Ascending aorta (tissue), 2 donors: ENCODE data around the gene PRSS2. TPM values are rescaled to one million over a fixed set of nuclear protein-coding genes. Genes with fewer than 3 reads are reported as not detected.

Experiments
- DNase-seq, 2 donors: peaks; one replicate each; pipeline ENCODE4 v3.0.0-alpha.2; 2019; ENCODE audit warnings: low spot score in 2 of 2
- H3K27ac ChIP-seq, 2 donors: fragments of 200-600 bp; sonication (generic); one replicate each; pipeline ENCODE4 v1.5.1; 2016 to 2017; ENCODE audit warnings: mild to moderate bottlenecking in 1 of 2
- H3K27me3 ChIP-seq: fragments of 200-600 bp; sonication (generic); one replicate; pipeline ENCODE4 v1.5.1; 2017
- H3K36me3 ChIP-seq, 2 donors: fragments of 200-600 bp; sonication (generic); one replicate each; pipeline ENCODE4 v1.5.1; 2016
- H3K4me1 ChIP-seq, 2 donors: fragments of 200-600 bp; sonication (generic); one replicate each; pipeline ENCODE4 v1.5.1; 2016 to 2017; ENCODE audit warnings: mild to moderate bottlenecking in 1 of 2
- H3K4me3 ChIP-seq, 2 donors: fragments of 200-600 bp; sonication (generic); one replicate each; pipeline ENCODE4 v1.5.1; 2016 to 2017; ENCODE audit warnings: mild to moderate bottlenecking in 1 of 2
- H3K9me3 ChIP-seq, 2 donors: fragments of 200-600 bp; sonication (generic); one replicate each; pipeline ENCODE4 v1.5.1; 2016
- intact Hi-C: fragments of 100-400 bp; cut with DNase I; formaldehyde crosslinking; loops from one replicate; pipeline ENCODE4 v1.15.1; 2023
- total RNA-seq: library from RNA; depleted of rRNA; stranded (reverse); fragments of >200 nt; gene quantifications from one replicate; pipeline ENCODE4 v1.1.0, GENCODE V29; 2016
- TF ChIP-seq, protein P1 (sequence below), 3 experiments: fragments of 200-600 bp in 2 of 3; fragments of 450-650 bp in 1 of 3; sonication (generic) in 2 of 3; IDR thresholded peaks; one replicate each; pipeline ENCODE4 v1.5.1; 2016 to 2019; ENCODE audit warnings: antibody characterized with exemption in 3 of 3, mild to moderate bottlenecking in 1 of 3, moderate library complexity in 1 of 3

The PRSS2 gene
- total RNA-seq, 1 donor from 2014 or later, result not detected

DNA sequence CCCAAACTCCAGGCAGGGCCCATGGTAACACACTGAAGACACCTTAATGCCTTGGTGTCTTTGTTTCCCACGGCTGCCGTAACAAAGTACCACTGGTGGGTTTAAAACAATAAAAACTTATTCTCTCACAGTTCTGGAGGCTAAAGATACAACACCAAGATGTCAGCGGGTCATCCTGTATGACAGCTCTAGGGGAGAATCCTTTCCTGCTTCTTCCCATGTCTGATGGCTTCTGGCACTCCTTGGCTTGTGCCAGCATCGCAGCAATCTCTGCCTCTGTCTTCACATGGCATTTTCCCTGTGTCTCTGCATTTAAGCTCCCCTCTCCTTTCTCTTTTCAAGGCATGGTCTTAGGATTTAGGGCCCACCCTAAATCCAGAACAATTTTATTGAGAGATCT lies 33.1 kb downstream of the PRSS2 start:
- no peak for DNase-seq
- TF ChIP-seq, protein P1, sequence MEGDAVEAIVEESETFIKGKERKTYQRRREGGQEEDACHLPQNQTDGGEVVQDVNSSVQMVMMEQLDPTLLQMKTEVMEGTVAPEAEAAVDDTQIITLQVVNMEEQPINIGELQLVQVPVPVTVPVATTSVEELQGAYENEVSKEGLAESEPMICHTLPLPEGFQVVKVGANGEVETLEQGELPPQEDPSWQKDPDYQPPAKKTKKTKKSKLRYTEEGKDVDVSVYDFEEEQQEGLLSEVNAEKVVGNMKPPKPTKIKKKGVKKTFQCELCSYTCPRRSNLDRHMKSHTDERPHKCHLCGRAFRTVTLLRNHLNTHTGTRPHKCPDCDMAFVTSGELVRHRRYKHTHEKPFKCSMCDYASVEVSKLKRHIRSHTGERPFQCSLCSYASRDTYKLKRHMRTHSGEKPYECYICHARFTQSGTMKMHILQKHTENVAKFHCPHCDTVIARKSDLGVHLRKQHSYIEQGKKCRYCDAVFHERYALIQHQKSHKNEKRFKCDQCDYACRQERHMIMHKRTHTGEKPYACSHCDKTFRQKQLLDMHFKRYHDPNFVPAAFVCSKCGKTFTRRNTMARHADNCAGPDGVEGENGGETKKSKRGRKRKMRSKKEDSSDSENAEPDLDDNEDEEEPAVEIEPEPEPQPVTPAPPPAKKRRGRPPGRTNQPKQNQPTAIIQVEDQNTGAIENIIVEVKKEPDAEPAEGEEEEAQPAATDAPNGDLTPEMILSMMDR (IDR thresholded peaks at IDR 0.05), result no peak
- H3K27ac ChIP-seq, result no peak overlapping the region

DNA sequence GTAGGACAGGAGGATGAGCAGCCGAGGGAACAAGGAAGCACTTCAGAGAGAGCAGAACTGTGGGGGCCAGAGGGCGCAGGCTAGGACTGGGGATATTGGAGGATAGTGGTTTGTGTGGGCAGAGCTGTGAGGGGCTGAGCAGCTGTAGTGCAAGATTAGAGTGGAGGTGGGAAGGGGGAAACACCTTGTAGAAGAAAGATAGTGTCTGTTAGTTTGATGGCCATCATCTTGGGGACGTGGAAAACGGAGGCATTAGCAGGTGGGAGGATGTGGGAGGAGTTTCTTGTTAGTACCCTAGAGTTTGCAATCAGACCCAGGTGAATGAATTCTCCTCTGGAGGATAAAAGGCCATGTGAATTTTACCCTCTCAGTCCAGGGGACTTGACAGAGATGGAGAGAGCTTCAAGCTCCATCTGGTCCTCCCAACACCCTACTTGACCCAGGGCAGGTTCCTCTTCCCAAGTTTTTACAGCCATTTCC lies 34.0 kb downstream of the PRSS2 start:
- Histone ChIP-seq H3K4me3 (no peak overlapping the region), H3K36me3 (no peaks in the 10 kb centered on the region), H3K4me1 (no peaks in the 10 kb centered on the region), H3K27me3 (no peaks in the 10 kb centered on the region), H3K27ac (no peak overlapping the region), H3K9me3 (no peaks in the 10 kb centered on the region)
- intact Hi-C loops, result no loop called here
- TF ChIP-seq, protein P1 (IDR thresholded peaks at IDR 0.05), result no peak
- no peak for DNase-seq

More for the DNA sequence above, 33.1 kb downstream of the PRSS2 start:
- no peaks in the 10 kb centered on the region for H3K27me3 ChIP-seq
- H3K4me1 ChIP-seq, result no peaks in the 10 kb centered on the region
- H3K9me3 ChIP-seq, result no peaks in the 10 kb centered on the region
- no peak overlapping the region for H3K4me3 ChIP-seq
- intact Hi-C loops, result no loop called here
- H3K36me3 ChIP-seq, result no peaks in the 10 kb centered on the region

DNA sequence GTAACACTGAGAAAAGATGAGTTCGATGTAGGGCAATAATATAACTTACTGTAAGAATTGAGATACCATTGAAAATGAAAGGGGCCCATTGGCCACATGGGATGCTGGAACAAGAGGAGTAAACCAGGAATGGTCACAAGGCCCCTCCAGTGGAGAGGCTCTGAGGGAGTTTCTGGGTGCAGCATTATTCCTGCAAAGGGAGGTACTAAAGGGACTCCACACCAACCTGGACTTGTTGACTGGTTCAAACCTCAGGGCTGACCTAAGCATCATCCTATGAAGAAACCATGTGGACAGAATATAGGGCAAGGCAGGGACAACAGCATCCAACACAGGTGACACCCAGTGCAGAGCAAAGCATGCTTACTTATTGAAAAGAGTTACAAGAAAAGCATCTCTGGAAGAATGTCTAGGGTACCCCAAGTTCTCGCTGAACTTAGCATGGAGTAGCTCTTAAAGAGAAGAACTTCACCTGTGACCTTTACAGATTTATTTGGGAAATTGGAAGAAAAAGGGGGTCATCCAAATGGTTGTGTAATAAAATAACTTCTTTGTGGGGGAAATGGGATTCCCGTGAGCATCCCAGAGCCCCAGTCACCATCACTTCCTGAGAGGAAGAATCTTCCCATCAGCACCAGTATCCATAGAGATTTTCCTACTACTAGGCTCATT lies 34.7 kb downstream of the PRSS2 start:
- TF ChIP-seq, protein P1 (IDR thresholded peaks at IDR 0.05), result no peak
- H3K4me1 ChIP-seq, result no peaks in the 10 kb centered on the region
- no peak for DNase-seq
- H3K36me3 ChIP-seq, result no peaks in the 10 kb centered on the region
- no peak overlapping the region for H3K27ac ChIP-seq
- no peak overlapping the region for H3K4me3 ChIP-seq
- no peaks in the 10 kb centered on the region for H3K27me3 ChIP-seq
- intact Hi-C loops, result no loop called here
- no peaks in the 10 kb centered on the region for H3K9me3 ChIP-seq

DNA sequence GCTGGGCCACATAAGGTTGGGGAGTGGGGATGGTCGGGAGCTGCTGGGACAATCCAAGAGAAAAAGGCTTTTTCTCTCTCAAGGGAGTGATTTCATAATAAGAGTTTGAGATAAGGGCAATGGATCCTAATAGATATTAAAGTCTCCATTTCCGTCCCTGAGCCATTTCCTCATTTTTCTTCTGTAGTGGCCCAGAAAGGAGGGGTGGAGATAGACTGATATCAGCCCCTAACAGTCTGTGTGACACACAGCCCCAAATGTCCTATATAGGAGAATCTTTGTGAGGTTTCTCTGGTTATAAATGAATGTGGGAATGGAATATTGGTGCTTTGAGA lies 35.2 kb downstream of the PRSS2 start:
- intact Hi-C loops, result no loop called here
- H3K4me3 ChIP-seq, result no peak overlapping the region
- H3K27ac ChIP-seq, result no peak overlapping the region
- no peak for DNase-seq
- H3K27me3 ChIP-seq, result no peaks in the 10 kb centered on the region
- H3K4me1 ChIP-seq, result no peaks in the 10 kb centered on the region
- TF ChIP-seq, protein P1 (IDR thresholded peaks at IDR 0.05), result no peak
- H3K36me3 ChIP-seq, result no peaks in the 10 kb centered on the region
- no peaks in the 10 kb centered on the region for H3K9me3 ChIP-seq

DNA sequence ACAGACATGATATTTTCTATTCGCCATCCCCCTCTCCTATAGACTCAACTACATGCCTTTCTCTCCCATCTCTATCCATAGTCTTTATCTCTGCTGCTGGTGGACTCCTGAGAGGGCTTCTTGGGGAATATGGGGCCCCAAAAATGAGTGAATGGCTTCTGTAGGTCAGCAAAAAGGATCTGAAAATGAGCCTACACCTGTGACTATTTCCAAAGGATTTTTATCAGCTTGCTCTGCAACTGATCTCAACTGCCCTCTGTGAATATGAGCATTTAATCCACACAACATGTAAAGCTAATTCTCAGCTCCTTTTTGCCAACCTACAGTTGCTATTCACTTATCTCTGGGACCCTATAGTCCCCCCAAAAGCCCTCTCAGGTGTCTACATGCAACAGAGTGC lies 36.2 kb downstream of the PRSS2 start:
- Histone ChIP-seq H3K4me3 (no peak overlapping the region), H3K4me1 (no peaks in the 10 kb centered on the region), H3K27ac (no peak overlapping the region), H3K27me3 (no peaks in the 10 kb centered on the region), H3K9me3 (no peaks in the 10 kb centered on the region), H3K36me3 (no peaks in the 10 kb centered on the region)
- TF ChIP-seq, protein P1 (IDR thresholded peaks at IDR 0.05), result no peak
- intact Hi-C loops, result no loop called here
- DNase-seq, result no peak
